SU-DHL-6 (cell line): ENCODE results near the gene DYRK1B.

Source experiments
- EZH2phosphoT487 ChIP-seq: fragments of 200-600 bp; sonication (generic), shearing (Covaris generic); conservative IDR thresholded peaks from 2 replicates; pipeline ENCODE4 v1.6.1; 2018; ENCODE audit warnings: mild to moderate bottlenecking, antibody characterized with exemption, low read length, moderate library complexity, mixed read lengths
- TF ChIP-seq, protein P1 (sequence below): fragments of 200-600 bp; sonication (generic); IDR thresholded peaks from one replicate; pipeline ENCODE4 v1.5.1; 2017; ENCODE audit warnings: antibody characterized with exemption, mild to moderate bottlenecking, low read length, moderate library complexity; ENCODE audit not compliant: insufficient read depth, poor library complexity, severe bottlenecking

DNA sequence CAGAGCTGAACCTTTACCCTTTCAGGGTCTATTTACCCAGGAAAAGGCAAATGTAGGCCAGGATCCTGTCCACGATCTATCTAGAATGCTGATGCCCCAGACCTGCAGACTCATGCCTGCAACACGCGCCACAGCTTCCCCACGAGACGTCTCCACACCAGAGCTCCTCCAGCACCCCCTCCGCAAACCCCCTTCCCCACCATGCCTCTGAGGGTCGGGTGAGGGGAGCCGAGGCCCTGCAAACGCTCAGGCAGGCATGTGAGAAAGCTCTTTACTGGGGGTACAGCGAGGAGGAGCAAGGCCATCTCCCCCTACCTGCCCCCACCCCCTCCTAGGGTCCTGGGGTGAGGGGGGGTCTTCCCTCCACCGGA is 8.9 kb downstream of the DYRK1B start:
- TF ChIP-seq, protein P1, sequence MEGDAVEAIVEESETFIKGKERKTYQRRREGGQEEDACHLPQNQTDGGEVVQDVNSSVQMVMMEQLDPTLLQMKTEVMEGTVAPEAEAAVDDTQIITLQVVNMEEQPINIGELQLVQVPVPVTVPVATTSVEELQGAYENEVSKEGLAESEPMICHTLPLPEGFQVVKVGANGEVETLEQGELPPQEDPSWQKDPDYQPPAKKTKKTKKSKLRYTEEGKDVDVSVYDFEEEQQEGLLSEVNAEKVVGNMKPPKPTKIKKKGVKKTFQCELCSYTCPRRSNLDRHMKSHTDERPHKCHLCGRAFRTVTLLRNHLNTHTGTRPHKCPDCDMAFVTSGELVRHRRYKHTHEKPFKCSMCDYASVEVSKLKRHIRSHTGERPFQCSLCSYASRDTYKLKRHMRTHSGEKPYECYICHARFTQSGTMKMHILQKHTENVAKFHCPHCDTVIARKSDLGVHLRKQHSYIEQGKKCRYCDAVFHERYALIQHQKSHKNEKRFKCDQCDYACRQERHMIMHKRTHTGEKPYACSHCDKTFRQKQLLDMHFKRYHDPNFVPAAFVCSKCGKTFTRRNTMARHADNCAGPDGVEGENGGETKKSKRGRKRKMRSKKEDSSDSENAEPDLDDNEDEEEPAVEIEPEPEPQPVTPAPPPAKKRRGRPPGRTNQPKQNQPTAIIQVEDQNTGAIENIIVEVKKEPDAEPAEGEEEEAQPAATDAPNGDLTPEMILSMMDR: no peak
- TF ChIP-seq EZH2phosphoT487: no peak
